NCI-H1417 treated with DMSO at 0.1 percent for 48 hours (cell line): ENCODE data around the gene SAFB2.

Source experiments
- DNase-seq: peaks from one replicate; lab custom pipeline; 2025; lab: John Stamatoyannopoulos, UW

SAFB2 gene

GRCh38 chr19:5622465-5623396 lies at the start of gene SAFB2, which contains the start of gene SAFB:
Gene SAFB2, minus strand, starts transcription at chr19:5622776. Its CDS starts 61 bp downstream, at chr19:5622715.
Gene SAFB, plus strand, starts transcription at chr19:5623083. Its CDS starts 123 bp downstream, at chr19:5623206.
- DNase-seq: peak; percentile 97

- DNase-seq: no peak
Measured at GRCh38 chr19:5671600-5671999, 49.0 kb upstream of the SAFB2 start.

GRCh38 chr19:5669212-5669611 lies 46.6 kb upstream of the SAFB2 start:
- no peak for DNase-seq

- DNase-seq: no peak
Measured at GRCh38 chr19:5667751-5668271, 45.2 kb upstream of the SAFB2 start.

- no peak for DNase-seq
Measured at GRCh38 chr19:5666921-5667610, 44.5 kb upstream of the SAFB2 start.

- no peak for DNase-seq
Measured at GRCh38 chr19:5665781-5666513, 43.4 kb upstream of the SAFB2 start.

GRCh38 chr19:5664515-5664914 lies 41.9 kb upstream of the SAFB2 start:
- DNase-seq: no peak

- DNase-seq: no peak
Measured at GRCh38 chr19:5663904-5664303, 41.3 kb upstream of the SAFB2 start.

- DNase-seq: no peak
Measured at GRCh38 chr19:5661483-5661882, 38.9 kb upstream of the SAFB2 start.

- DNase-seq: no peak
Measured at GRCh38 chr19:5655412-5655811, 32.8 kb upstream of the SAFB2 start.

- no peak for DNase-seq
Measured at GRCh38 chr19:5654931-5655330, 32.4 kb upstream of the SAFB2 start.

GRCh38 chr19:5652261-5652660 lies 29.7 kb upstream of the SAFB2 start:
- no peak for DNase-seq

GRCh38 chr19:5651361-5651760 lies 28.8 kb upstream of the SAFB2 start:
- DNase-seq: no peak

GRCh38 chr19:5648464-5648863 lies 25.9 kb upstream of the SAFB2 start:
- no peak for DNase-seq

- no peak for DNase-seq
Measured at GRCh38 chr19:5646703-5647102, 24.1 kb upstream of the SAFB2 start.

GRCh38 chr19:5645409-5645808 lies 22.8 kb upstream of the SAFB2 start:
- DNase-seq: peak; percentile 13

GRCh38 chr19:5644037-5644436 lies 21.5 kb upstream of the SAFB2 start:
- no peak for DNase-seq

- no peak for DNase-seq
Measured at GRCh38 chr19:5643060-5643459, 20.5 kb upstream of the SAFB2 start.

GRCh38 chr19:5642204-5642603 lies 19.6 kb upstream of the SAFB2 start:
- no peak for DNase-seq

GRCh38 chr19:5641171-5641570 lies 18.6 kb upstream of the SAFB2 start:
- no peak for DNase-seq

- no peak for DNase-seq
Measured at GRCh38 chr19:5637971-5638370, 15.4 kb upstream of the SAFB2 start.

- no peak for DNase-seq
Measured at GRCh38 chr19:5635427-5635826, 12.9 kb upstream of the SAFB2 start.
